ENCODE data around the gene IFNLR1. TPM values are rescaled to one million over a fixed set of nuclear protein-coding genes. Genes with fewer than 3 reads are reported as not detected.
"Not testable (repeated sequence)": the region's sequence is repeated elsewhere in the genome, so short reads cannot be mapped to it uniquely, and the experiment has no call there.

IFNLR1 gene
- total RNA-seq, 1 donor = not detected

GRCh38 chr1:24209097-24209496 is 22.0 kb upstream of the IFNLR1 start:
- no peak for DNase-seq (ENCODE audit: insufficient read length, low spot score, missing footprints)
- H3K27ac ChIP-seq (ENCODE audit: low read depth, low read length) = no peak overlapping the region

GRCh38 chr1:24207709-24208108 is 20.6 kb upstream of the IFNLR1 start:
- Histone ChIP-seq H2AFZ (ENCODE audit: low read length) (no peak overlapping the region), H3K9me3 (ENCODE audit: low read depth, low read length) (no peaks in the 10 kb centered on the region), H3K4me3 (ENCODE audit: insufficient read depth, low read length) (no peak overlapping the region), H3K4me1 (ENCODE audit: insufficient read depth, low read length) (no peaks in the 10 kb centered on the region), H3K27ac (ENCODE audit: low read depth, low read length) (no peak overlapping the region), H4K20me1 (ENCODE audit: insufficient read depth, low read length) (no peaks in the 10 kb centered on the region), H3K79me2 (ENCODE audit: insufficient read depth, low read length) (no peaks in the 10 kb centered on the region), H3K27me3 (ENCODE audit: insufficient read depth, low read length) (peaks cover 2% of the 10 kb centered on the region), H3K36me3 (ENCODE audit: insufficient read depth, low read length) (no peaks in the 10 kb centered on the region), H3K4me2 (ENCODE audit: insufficient read depth, low read length) (no peak overlapping the region)
- no peak for DNase-seq (ENCODE audit: insufficient read length, low spot score, missing footprints)
- no peak for TF ChIP-seq CTCF (IDR thresholded peaks at IDR 0.05; ENCODE audit: extremely low read depth, low read depth, low read length)

More at GRCh38 chr1:24209097-24209496, 22.0 kb upstream of the IFNLR1 start:
- peaks cover 7% of the 10 kb centered on the region for H3K27me3 ChIP-seq (ENCODE audit: insufficient read depth, low read length)
- no peaks in the 10 kb centered on the region for H3K4me1 ChIP-seq (ENCODE audit: insufficient read depth, low read length)
- H3K4me3 ChIP-seq (ENCODE audit: insufficient read depth, low read length) = no peak overlapping the region
- no peaks in the 10 kb centered on the region for H4K20me1 ChIP-seq (ENCODE audit: insufficient read depth, low read length)
- H3K79me2 ChIP-seq (ENCODE audit: insufficient read depth, low read length) = no peaks in the 10 kb centered on the region
- no peaks in the 10 kb centered on the region for H3K9me3 ChIP-seq (ENCODE audit: low read depth, low read length)
- no peak for TF ChIP-seq CTCF (IDR thresholded peaks at IDR 0.05; ENCODE audit: extremely low read depth, low read depth, low read length)
- H2AFZ ChIP-seq (ENCODE audit: low read length) = no peak overlapping the region
- H3K36me3 ChIP-seq (ENCODE audit: insufficient read depth, low read length) = no peaks in the 10 kb centered on the region
- H3K4me2 ChIP-seq (ENCODE audit: insufficient read depth, low read length) = no peak overlapping the region

GRCh38 chr1:24207395-24207687 is 20.3 kb upstream of the IFNLR1 start:
- H3K4me1 ChIP-seq (ENCODE audit: insufficient read depth, low read length); H4K20me1 ChIP-seq (ENCODE audit: insufficient read depth, low read length); DNase-seq (ENCODE audit: insufficient read length, low spot score, missing footprints); H3K27me3 ChIP-seq (ENCODE audit: insufficient read depth, low read length); H2AFZ ChIP-seq (ENCODE audit: low read length); H3K4me3 ChIP-seq (ENCODE audit: insufficient read depth, low read length); H3K4me2 ChIP-seq (ENCODE audit: insufficient read depth, low read length); H3K79me2 ChIP-seq (ENCODE audit: insufficient read depth, low read length); H3K9me3 ChIP-seq (ENCODE audit: low read depth, low read length); H3K27ac ChIP-seq (ENCODE audit: low read depth, low read length); H3K36me3 ChIP-seq (ENCODE audit: insufficient read depth, low read length): not testable (repeated sequence)

GRCh38 chr1:24206516-24207394 is 19.7 kb upstream of the IFNLR1 start:
- no peak for TF ChIP-seq CTCF (IDR thresholded peaks at IDR 0.05; ENCODE audit: extremely low read depth, low read depth, low read length)
- DNase-seq (ENCODE audit: insufficient read length, low spot score, missing footprints) = no peak
- H3K4me3 ChIP-seq (ENCODE audit: insufficient read depth, low read length) = no peak overlapping the region
- H4K20me1 ChIP-seq (ENCODE audit: insufficient read depth, low read length) = no peaks in the 10 kb centered on the region
- no peaks in the 10 kb centered on the region for H3K79me2 ChIP-seq (ENCODE audit: insufficient read depth, low read length)
- no peaks in the 10 kb centered on the region for H3K36me3 ChIP-seq (ENCODE audit: insufficient read depth, low read length)
- H2AFZ ChIP-seq (ENCODE audit: low read length) = no peak overlapping the region
- peaks cover 2% of the 10 kb centered on the region for H3K27me3 ChIP-seq (ENCODE audit: insufficient read depth, low read length)
- peaks cover 3% of the 10 kb centered on the region for H3K4me1 ChIP-seq (ENCODE audit: insufficient read depth, low read length)
- H3K9me3 ChIP-seq (ENCODE audit: low read depth, low read length) = no peaks in the 10 kb centered on the region
- H3K4me2 ChIP-seq (ENCODE audit: insufficient read depth, low read length) = no peak overlapping the region
- no peak overlapping the region for H3K27ac ChIP-seq (ENCODE audit: low read depth, low read length)

All from osteoblast (primary cell).